ENCODE results near the gene TNFRSF8. TPM values are rescaled to one million over a fixed set of nuclear protein-coding genes. Genes with fewer than 3 reads are reported as not detected.

The TNFRSF8 gene
- total and polyA plus RNA-seq, 9 of the 15 experiments (the other 6 are each of a cell fraction or from before 2014, with no cell fraction given): 3.5 to 38.4 (median 17.1) TPM

GRCh38 chr1:12047120-12047876 is 15.8 kb upstream of the TNFRSF8 start:
- ChIA-PET POLR2A (interaction anchor here (1.6 to 3.4 kb wide), 2 partner anchors 15 to 138 kb away, joined by 3 to 28 read pairs; no protein-coding TSS in a partner anchor), CTCF (ENCODE audit: low intra/inter-chr PET ratio) (no interaction called here)
- 32% methylated on average over 18 of the region's 18 CpGs for WGBS (ENCODE audit: insufficient coverage, low coverage, missing lambda C conversion rate)
- Histone ChIP-seq H3K27me3 (ENCODE audit: control insufficient read depth in 2 of 2, insufficient read depth in 2 of 2, low read length in 2 of 2) (no peaks in the 10 kb centered on the region), H2AFZ (ENCODE audit: low read depth, low read length) (peak overlapping the region; percentile 15), H4K20me1 (replicated peaks; ENCODE audit: control insufficient read depth, insufficient read depth, low read length) (no peaks in the 10 kb centered on the region), H3K9me3 (replicated peaks; ENCODE audit: control insufficient read depth, insufficient read depth, low read depth, low read length) (no peaks in the 10 kb centered on the region), H3K9ac (ENCODE audit: insufficient read depth in 1 of 2, low read depth in 2 of 2, low read length in 2 of 2) (peak overlapping the region in 1 of 2 experiments; percentile 61; a peak in 2 of 4 replicates), H3K4me2 (ENCODE audit: insufficient read depth, low read length) (no peak overlapping the region), H3K4me1 (replicated peaks in 1 of 2; ENCODE audit: control insufficient read depth in 2 of 2, insufficient read depth in 2 of 2, low read length in 2 of 2) (peaks cover 20 to 31% of the 10 kb centered on the region in 2 experiments; a peak in 4 of 5 replicates), H3K4me3 (no peak overlapping the region), H3K36me3 (ENCODE audit: control insufficient read depth, insufficient read depth, low read length) (no peaks in the 10 kb centered on the region), H3K27ac (ENCODE audit: extremely low read depth, low read depth, low read length) (no peak overlapping the region), H3K79me2 (ENCODE audit: control insufficient read depth, insufficient read depth, low read length) (no peaks in the 10 kb centered on the region), H3K9me1 (ENCODE audit: control insufficient read depth, insufficient read depth, low read length) (no peaks in the 10 kb centered on the region)
- DNase-seq (ENCODE audit: extremely low read depth in 1 of 4, low spot score in 3 of 4) (peak in 1 of 4 experiments; percentile 53), ATAC-seq (no peak), FAIRE-seq (peak; percentile 19)
- intact Hi-C loops (cut with micrococcal nuclease) (no loop called here), in situ Hi-C loops (cut with MboI) (no loop called here)
- no TSS peak for BruUV-seq (replicated peaks)
- TF ChIP-seq ZNF407 (IDR thresholded peaks at IDR 0.05; ENCODE audit: low read depth) (no peak), FOXK2 (conservative IDR thresholded peaks at IDR 0.05 in 1 of 2, IDR thresholded peaks at IDR 0.05 in 1 of 2; ENCODE audit: low read depth in 2 of 2) (no peak), ZNF785 (CRISPR knock-in tag; IDR thresholded peaks at IDR 0.05) (no peak), USF1 (CRISPR knock-in tag; IDR thresholded peaks at IDR 0.05) (no peak), ZBTB33 (CRISPR knock-in tag; IDR thresholded peaks at IDR 0.05) (peak; percentile 49; the same call in 1 of the 2 replicates), JUND (IDR thresholded peaks at IDR 0.05; ENCODE audit: borderline replicate concordance, low read depth, low read length) (0 out of 2 replicates have a peak, but pooled peaks have one; percentile 12), JUND (tag; IDR thresholded peaks at IDR 0.05; ENCODE audit: borderline replicate concordance, low read depth, low read length) (no peak; the same call in 2 of the 3 replicates)
